PC-9 (cell line): ENCODE results near the gene CDH1. TPM values are rescaled to one million over a fixed set of nuclear protein-coding genes. Genes with fewer than 3 reads are reported as not detected.
"Not testable (repeated sequence)": the region's sequence is repeated elsewhere in the genome, so short reads cannot be mapped to it uniquely, and the experiment has no call there.

Experiments used
- BruUV-seq: library from RNA; stranded (reverse); fragments of 400-500 nt; replicated peaks from 2 replicates; lab custom pipeline; 2021; lab: Mats Ljungman, UMichigan
- CTCF ChIA-PET: fragments of 300-600 bp; sonication (Branson Sonifier 250); formaldehyde crosslinking; loops from one replicate; lab custom pipeline; 2022; ENCODE audit warnings: antibody characterized with exemption; lab: Charles Lee
- POLR2A ChIA-PET: fragments of 300-600 bp; sonication (Branson Sonifier 250); formaldehyde crosslinking; loops from one replicate; lab custom pipeline; 2022; ENCODE audit warnings: antibody characterized with exemption; ENCODE audit not compliant: unreplicated experiment; lab: Charles Lee
- DNase-seq, 2 experiments: peaks; one replicate each; pipeline versions ENCODE4 v3.0.0 to v3.0.0-alpha.2; 2015 to 2022; ENCODE audit warnings: mixed read lengths in 1 of 2
- H2AFZ ChIP-seq: fragments of 200-600 bp; sonication (generic); 2 replicates; pipeline ENCODE4 v1.8.1; 2017; ENCODE audit warnings: antibody characterized with exemption
- H3F3A ChIP-seq: fragments of 200-600 bp; sonication (generic); 2 replicates; pipeline ENCODE4 v1.8.1; 2017; ENCODE audit warnings: antibody characterized with exemption, mild to moderate bottlenecking, low read depth; ENCODE audit not compliant: insufficient read depth
- H3K27ac ChIP-seq: fragments of 200-600 bp; sonication (generic); 2 replicates; pipeline ENCODE4 v1.6.1; 2016; ENCODE audit warnings: mixed run types
- H3K27me3 ChIP-seq: fragments of 200-600 bp; sonication (generic); 2 replicates; pipeline ENCODE4 v1.6.1; 2016; ENCODE audit warnings: low read depth, mixed run types; ENCODE audit not compliant: insufficient read depth
- H3K36me3 ChIP-seq: fragments of 200-600 bp; sonication (generic); 2 replicates; pipeline ENCODE4 v1.6.1; 2016; ENCODE audit warnings: low read depth, mixed run types
- H3K4me1 ChIP-seq: fragments of 200-600 bp; sonication (generic); replicated peaks from 2 replicates; pipeline ENCODE4 v1.6.1; 2016; ENCODE audit warnings: mixed run types; ENCODE audit not compliant: insufficient read depth
- H3K4me2 ChIP-seq: fragments of 200-600 bp; sonication (generic); 2 replicates; pipeline ENCODE4 v1.6.1; 2017; ENCODE audit warnings: mixed run types
- H3K4me3 ChIP-seq: fragments of 200-600 bp; sonication (generic); 2 replicates; pipeline ENCODE4 v1.6.1; 2016; ENCODE audit warnings: mixed run types
- H3K79me2 ChIP-seq: fragments of 200-600 bp; sonication (generic); 2 replicates; pipeline ENCODE4 v1.6.1; 2017; ENCODE audit warnings: low read depth, mixed run types
- H3K9me2 ChIP-seq: fragments of 200-600 bp; sonication (generic); 2 replicates; pipeline ENCODE4 v1.8.1; 2017; ENCODE audit warnings: mild to moderate bottlenecking; ENCODE audit not compliant: insufficient read depth
- H3K9me3 ChIP-seq: fragments of 200-600 bp; sonication (generic); 2 replicates; pipeline ENCODE4 v1.8.1; 2016; ENCODE audit warnings: low read depth; ENCODE audit not compliant: insufficient read depth
- H4K20me1 ChIP-seq: fragments of 200-600 bp; sonication (generic); 2 replicates; pipeline ENCODE4 v1.8.1; 2017; ENCODE audit not compliant: insufficient read depth
- EZH2 ChIP-seq: fragments of 200-600 bp; sonication (generic); IDR thresholded peaks from 2 replicates; pipeline ENCODE4 v1.8.0; 2017; ENCODE audit warnings: antibody characterized with exemption, low read depth
- intact Hi-C: fragments of 100-400 bp; cut with micrococcal nuclease; formaldehyde crosslinking; loops from one replicate; pipeline ENCODE4 v1.10.0; 2022; ENCODE audit not compliant: unreplicated experiment
- total RNA-seq: library from RNA; stranded (reverse); gene quantifications from 2 replicates; pipeline ENCODE4 v1.2.3, GENCODE V29; 2021
- TF ChIP-seq, protein P1 (sequence below): fragments of 200-600 bp; sonication (generic); conservative IDR thresholded peaks from 2 replicates; pipeline ENCODE4 v1.6.1; 2017; ENCODE audit warnings: mixed run types, antibody characterized with exemption, mild to moderate bottlenecking, moderate library complexity

The CDH1 gene
- total RNA-seq, 1 experiment from 2014 or later = 120 TPM

DNA sequence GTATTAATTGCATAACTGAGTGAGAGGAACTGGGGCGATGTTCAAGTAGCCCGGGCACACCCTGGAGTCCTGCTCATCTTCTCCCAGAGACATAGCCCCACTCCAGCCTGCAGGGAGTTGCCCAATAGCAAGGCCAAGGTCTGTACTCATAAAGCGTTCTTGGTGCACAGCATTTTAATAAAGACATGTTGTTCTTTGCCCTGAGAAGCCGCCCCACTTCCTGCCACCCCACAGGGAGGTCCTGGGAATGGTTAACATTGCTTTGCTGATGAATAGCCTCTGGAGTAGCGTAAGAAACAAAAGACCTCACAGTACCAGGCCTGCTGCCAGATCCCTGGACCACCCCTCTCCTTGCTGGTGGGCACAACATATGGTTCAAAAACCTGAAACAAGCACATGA lies 21.6 kb upstream of the CDH1 start:
- Histone ChIP-seq H2AFZ (no peak overlapping the region), H3F3A (no peaks in the 10 kb centered on the region), H3K36me3 (no peaks in the 10 kb centered on the region), H3K27ac (no peak overlapping the region), H3K4me2 (no peak overlapping the region), H3K9me2 (no peaks in the 10 kb centered on the region), H3K4me3 (no peak overlapping the region), H3K27me3 (no peaks in the 10 kb centered on the region), H3K4me1 (no peaks in the 10 kb centered on the region), H3K9me3 (no peaks in the 10 kb centered on the region), H3K79me2 (no peaks in the 10 kb centered on the region), H4K20me1 (no peaks in the 10 kb centered on the region)
- TF ChIP-seq, protein P1, sequence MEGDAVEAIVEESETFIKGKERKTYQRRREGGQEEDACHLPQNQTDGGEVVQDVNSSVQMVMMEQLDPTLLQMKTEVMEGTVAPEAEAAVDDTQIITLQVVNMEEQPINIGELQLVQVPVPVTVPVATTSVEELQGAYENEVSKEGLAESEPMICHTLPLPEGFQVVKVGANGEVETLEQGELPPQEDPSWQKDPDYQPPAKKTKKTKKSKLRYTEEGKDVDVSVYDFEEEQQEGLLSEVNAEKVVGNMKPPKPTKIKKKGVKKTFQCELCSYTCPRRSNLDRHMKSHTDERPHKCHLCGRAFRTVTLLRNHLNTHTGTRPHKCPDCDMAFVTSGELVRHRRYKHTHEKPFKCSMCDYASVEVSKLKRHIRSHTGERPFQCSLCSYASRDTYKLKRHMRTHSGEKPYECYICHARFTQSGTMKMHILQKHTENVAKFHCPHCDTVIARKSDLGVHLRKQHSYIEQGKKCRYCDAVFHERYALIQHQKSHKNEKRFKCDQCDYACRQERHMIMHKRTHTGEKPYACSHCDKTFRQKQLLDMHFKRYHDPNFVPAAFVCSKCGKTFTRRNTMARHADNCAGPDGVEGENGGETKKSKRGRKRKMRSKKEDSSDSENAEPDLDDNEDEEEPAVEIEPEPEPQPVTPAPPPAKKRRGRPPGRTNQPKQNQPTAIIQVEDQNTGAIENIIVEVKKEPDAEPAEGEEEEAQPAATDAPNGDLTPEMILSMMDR = no peak
- no peak for TF ChIP-seq EZH2
- POLR2A ChIA-PET = no interaction called here
- intact Hi-C loops = no loop called here
- no TSS peak for BruUV-seq
- CTCF ChIA-PET = no interaction called here
- DNase-seq = no peak

DNA sequence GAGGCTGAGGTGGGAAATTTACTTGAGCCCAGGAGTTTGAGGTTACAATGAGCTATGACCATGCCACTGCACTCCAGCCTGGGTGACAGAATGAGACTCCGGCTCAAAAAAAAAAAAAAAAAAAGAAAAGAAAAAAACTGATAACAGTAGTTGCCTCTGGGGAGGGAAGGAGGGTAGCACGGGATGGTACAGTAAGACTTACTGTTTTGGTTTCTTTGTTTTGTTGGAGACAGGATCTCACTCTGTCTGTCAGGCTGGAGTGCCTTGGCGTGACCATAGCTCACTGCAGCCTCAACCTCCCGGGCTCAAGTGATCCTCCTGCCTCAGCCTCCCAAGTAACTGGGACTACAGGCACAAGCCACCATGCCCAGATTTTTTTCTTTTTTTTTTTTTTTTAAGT lies 20.6 kb upstream of the CDH1 start:
- H4K20me1 ChIP-seq, DNase-seq, H3K9me3 ChIP-seq, intact Hi-C loops, BruUV-seq, H3K4me3 ChIP-seq, H3F3A ChIP-seq, H3K36me3 ChIP-seq, H3K4me1 ChIP-seq, H3K4me2 ChIP-seq, H3K9me2 ChIP-seq, H3K27me3 ChIP-seq, H3K79me2 ChIP-seq, H2AFZ ChIP-seq, H3K27ac ChIP-seq: not testable (repeated sequence)
- ChIA-PET POLR2A (interaction anchor here (0.7 kb wide), 1 partner anchor 422 kb away, joined by 7 read pairs; no protein-coding TSS in a partner anchor), CTCF (interaction anchor here (0.7 kb wide), 1 partner anchor 77 kb away, joined by 4 read pairs; no protein-coding TSS in a partner anchor)

DNA sequence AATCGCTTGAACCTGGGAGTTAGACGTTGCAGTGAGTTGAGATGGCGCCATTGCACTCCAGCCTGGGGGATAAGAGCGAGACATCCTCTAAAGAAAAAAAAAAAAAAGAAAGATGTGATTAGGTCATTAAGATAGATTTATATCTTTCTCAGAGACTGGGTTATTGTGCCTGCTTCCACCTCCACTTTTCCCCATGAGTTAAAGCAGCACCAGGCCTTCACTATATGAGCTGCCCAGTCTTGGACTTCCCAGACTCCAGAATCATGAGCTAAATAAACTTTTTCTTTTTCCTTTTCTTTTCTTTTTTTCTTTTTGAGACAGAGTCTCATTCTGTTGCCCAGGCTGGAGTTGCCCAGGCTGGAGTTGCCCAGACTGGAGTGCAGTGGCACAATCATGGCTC lies 19.4 kb upstream of the CDH1 start:
- H3K27ac ChIP-seq = no peak overlapping the region
- H3K9me2 ChIP-seq = no peaks in the 10 kb centered on the region
- ChIA-PET CTCF (no interaction called here), POLR2A (no interaction called here)
- H4K20me1 ChIP-seq = no peaks in the 10 kb centered on the region
- no peak overlapping the region for H2AFZ ChIP-seq
- H3K4me3 ChIP-seq = no peak overlapping the region
- DNase-seq = no peak
- TF ChIP-seq, protein P1 = no peak
- no peak for TF ChIP-seq EZH2
- peaks cover 8% of the 10 kb centered on the region; the same call in 1 of the 2 replicates for H3F3A ChIP-seq
- intact Hi-C loops = no loop called here
- H3K4me1 ChIP-seq = no peaks in the 10 kb centered on the region
- H3K27me3 ChIP-seq = no peaks in the 10 kb centered on the region
- H3K9me3 ChIP-seq = no peaks in the 10 kb centered on the region
- no peak overlapping the region for H3K4me2 ChIP-seq
- no peaks in the 10 kb centered on the region for H3K79me2 ChIP-seq
- BruUV-seq = no TSS peak
- H3K36me3 ChIP-seq = no peaks in the 10 kb centered on the region

DNA sequence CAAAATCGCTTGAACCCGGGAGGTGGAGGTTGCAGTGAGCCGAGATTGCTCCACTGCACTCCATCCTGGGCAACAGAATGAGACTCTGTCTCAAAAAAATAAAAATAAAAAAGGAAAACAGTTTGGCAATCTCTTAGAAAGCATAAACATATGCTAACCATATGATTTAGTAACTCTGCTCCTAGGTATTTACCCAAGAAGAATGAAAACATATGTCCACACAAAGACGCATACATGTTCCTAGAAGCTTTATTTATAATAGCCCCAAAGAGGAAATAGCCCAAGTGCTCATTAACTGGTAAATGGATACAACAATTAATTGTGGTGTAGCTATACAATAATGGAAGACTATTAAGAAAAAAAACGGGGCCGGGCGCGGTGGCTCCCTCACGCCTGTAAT lies 18.5 kb upstream of the CDH1 start:
- Histone ChIP-seq H3K27me3 (no peaks in the 10 kb centered on the region), H3K36me3 (no peaks in the 10 kb centered on the region), H3K4me3 (no peak overlapping the region), H3K79me2 (no peaks in the 10 kb centered on the region), H4K20me1 (no peaks in the 10 kb centered on the region), H3K4me1 (no peaks in the 10 kb centered on the region), H3K9me3 (no peaks in the 10 kb centered on the region), H3F3A (peaks cover 8% of the 10 kb centered on the region; the same call in 1 of the 2 replicates), H2AFZ (no peak overlapping the region), H3K9me2 (no peaks in the 10 kb centered on the region), H3K27ac (no peak overlapping the region), H3K4me2 (no peak overlapping the region)
- no TSS peak for BruUV-seq
- CTCF ChIA-PET = no interaction called here
- DNase-seq = no peak
- POLR2A ChIA-PET = interaction anchor here (0.6 kb wide), 1 partner anchor 37 kb away, joined by 11 read pairs; no protein-coding TSS in a partner anchor
- intact Hi-C loops = no loop called here
- TF ChIP-seq, protein P1 = no peak
- TF ChIP-seq EZH2 = no peak
